Stimulated activated CD8-positive, alpha-beta memory T cell treated with anti-CD3 and anti-CD28 coated beads, Interleukin-12 subunit alpha, Interleukin-12 subunit beta, amount 100 ng/mL, for 24 hours (primary cell): ENCODE measurements around the gene RNF152.

ENCODE experiments used
- DNase-seq: peaks from one replicate; pipeline ENCODE4 v3.0.0-alpha.2; 2020; ENCODE audit errors: extremely low read depth

Gene RNF152

GRCh38 chr18:61894751-61895524, 2.1 kb upstream of the RNF152 start:
- no peak for DNase-seq

GRCh38 chr18:61893971-61894750, 1.4 kb upstream of the RNF152 start:
- DNase-seq, result peak; percentile 23

- DNase-seq, result no peak
Measured at GRCh38 chr18:61893309-61893970, 633 bp upstream of the RNF152 start.

- DNase-seq, result no peak
Measured at GRCh38 chr18:61891894-61892293, 913 bp downstream of the RNF152 start.

- no peak for DNase-seq
Measured at GRCh38 chr18:61891271-61891670, 1.5 kb downstream of the RNF152 start.

- no peak for DNase-seq
Measured at GRCh38 chr18:61890344-61890743, 2.5 kb downstream of the RNF152 start.

GRCh38 chr18:61889541-61889940, 3.3 kb downstream of the RNF152 start:
- DNase-seq, result no peak

GRCh38 chr18:61888622-61889021, 4.2 kb downstream of the RNF152 start:
- no peak for DNase-seq

GRCh38 chr18:61887838-61888237, 5.0 kb downstream of the RNF152 start:
- no peak for DNase-seq

GRCh38 chr18:61883547-61883946, 9.3 kb downstream of the RNF152 start:
- DNase-seq, result no peak

- no peak for DNase-seq
Measured at GRCh38 chr18:61882296-61883004, 10.4 kb downstream of the RNF152 start.

GRCh38 chr18:61876899-61877298, 15.9 kb downstream of the RNF152 start:
- no peak for DNase-seq

GRCh38 chr18:61870151-61870550, 22.7 kb downstream of the RNF152 start:
- DNase-seq, result no peak

- no peak for DNase-seq
Measured at GRCh38 chr18:61869636-61870035, 23.2 kb downstream of the RNF152 start.

- no peak for DNase-seq
Measured at GRCh38 chr18:61865466-61866175, 27.2 kb downstream of the RNF152 start.

- DNase-seq, result no peak
Measured at GRCh38 chr18:61861372-61861771, 31.4 kb downstream of the RNF152 start.

GRCh38 chr18:61860302-61860701, 32.5 kb downstream of the RNF152 start:
- no peak for DNase-seq

- no peak for DNase-seq
Measured at GRCh38 chr18:61859113-61859512, 33.7 kb downstream of the RNF152 start.

GRCh38 chr18:61856678-61857077, 36.1 kb downstream of the RNF152 start:
- DNase-seq, result no peak

GRCh38 chr18:61855449-61856378, 37.1 kb downstream of the RNF152 start:
- DNase-seq, result no peak
